Stimulated activated naive B cell treated with anti-CD40 and anti-IgM and Interleukin-4, amounts not matched to agents 10 μg/mL and 1 μg/mL and 100 μg/mL, for 72 hours (primary cell): ENCODE data around the gene MTF1.

Experiments used
- ATAC-seq, 2 donors: fragments of 150-1000 bp; cut with Tn5 transposase; replicated peaks; 2 replicates each; pipeline ENCODE4 v1.10.0; 2021; ENCODE audit warnings: moderate library complexity in 1 of 2
- DNase-seq: peaks from one replicate; pipeline ENCODE4 v3.0.0; 2021
- H3K27ac Mint-ChIP-seq: one replicate; pipeline ENCODE4 v1.8.0; 2022; ENCODE audit warnings: mild to moderate bottlenecking, mixed read lengths
- H3K27me3 Mint-ChIP-seq, 2 donors: one replicate each; pipeline ENCODE4 v1.8.0; 2022; ENCODE audit warnings: mixed read lengths in 2 of 2
- H3K36me3 Mint-ChIP-seq, 2 donors: one replicate each; pipeline ENCODE4 v1.8.0; 2022; ENCODE audit warnings: mixed read lengths in 2 of 2, mild to moderate bottlenecking in 1 of 2
- H3K4me1 Mint-ChIP-seq, 2 donors: one replicate each; pipeline ENCODE4 v1.8.0; 2022; ENCODE audit warnings: mixed read lengths in 2 of 2, mild to moderate bottlenecking in 1 of 2
- H3K4me3 Mint-ChIP-seq, 2 donors: one replicate each; pipeline ENCODE4 v1.8.0; 2022; ENCODE audit warnings: mild to moderate bottlenecking in 2 of 2, mixed read lengths in 2 of 2, moderate library complexity in 1 of 2
- H3K9me3 Mint-ChIP-seq, 2 donors: one replicate each; pipeline ENCODE4 v1.8.0; 2022; ENCODE audit warnings: mixed read lengths in 2 of 2, mild to moderate bottlenecking in 1 of 2

The MTF1 gene

GRCh38 chr1:37808369-37809319, 50.7 kb downstream of the MTF1 start:
- DNase-seq: no peak
- Mint-ChIP-seq H3K27me3 (no peaks in the 10 kb centered on the region), H3K9me3 (no peaks in the 10 kb centered on the region), H3K27ac (peak overlapping the region; percentile 96), H3K4me1 (peaks cover 25 to 67% of the 10 kb centered on the region in 2 donors), H3K36me3 (peaks cover 29 to 47% of the 10 kb centered on the region in 2 donors), H3K4me3 (peak overlapping the region; percentile 92 to 94)
- ATAC-seq: peak; percentile 63 to 64

GRCh38 chr1:37807555-37808368, 51.6 kb downstream of the MTF1 start, which contains the start of the genes C1orf122 and YRDC:
Gene C1orf122, plus strand, starts transcription at chr1:37807790. Its CDS starts 615 bp downstream, at chr1:37808405.
Gene YRDC, minus strand, starts transcription at chr1:37808208. Its CDS starts 28 bp downstream, at chr1:37808180.
- peak within 1 kb of the TSS; percentile 92 to 94 for H3K4me3 Mint-ChIP-seq
- H3K27me3 Mint-ChIP-seq: no peaks in the 10 kb centered on the region
- peaks cover 30 to 53% of the 10 kb centered on the region in 2 donors for H3K36me3 Mint-ChIP-seq
- peak within 1 kb of the TSS; percentile 96 for H3K27ac Mint-ChIP-seq
- peak; percentile 89 for DNase-seq
- no peaks in the 10 kb centered on the region for H3K9me3 Mint-ChIP-seq
- peak; percentile 92 to 94 for ATAC-seq
- H3K4me1 Mint-ChIP-seq: peaks cover 25 to 68% of the 10 kb centered on the region in 2 donors

GRCh38 chr1:37807220-37807554, 52.2 kb downstream of the MTF1 start:
- Mint-ChIP-seq H3K36me3 (peaks cover 35 to 53% of the 10 kb centered on the region in 2 donors), H3K4me1 (peaks cover 25 to 72% of the 10 kb centered on the region in 2 donors), H3K4me3 (peak overlapping the region; percentile 91 to 94), H3K27me3 (no peaks in the 10 kb centered on the region), H3K27ac (peak overlapping the region; percentile 95), H3K9me3 (no peaks in the 10 kb centered on the region)
- no peak for DNase-seq
- ATAC-seq: no peak

- peaks cover 42 to 63% of the 10 kb centered on the region in 2 donors for H3K36me3 Mint-ChIP-seq
- no peak for ATAC-seq
These were observed 57.0 kb downstream of the MTF1 start for GRCh38 chr1:37802439-37802838.

GRCh38 chr1:37797750-37798345, 61.5 kb downstream of the MTF1 start:
- ATAC-seq: no peak
- Mint-ChIP-seq H3K27me3 (peaks cover 0 to 5% of the 10 kb centered on the region in 2 donors), H3K4me3 (no peak overlapping the region), H3K36me3 (peaks cover 30 to 46% of the 10 kb centered on the region in 2 donors), H3K27ac (no peak overlapping the region), H3K9me3 (no peaks in the 10 kb centered on the region), H3K4me1 (peaks cover 30 to 48% of the 10 kb centered on the region in 2 donors)
- DNase-seq: no peak

More at GRCh38 chr1:37802439-37802838, 57.0 kb downstream of the MTF1 start:
- Mint-ChIP-seq H3K27ac (no peak overlapping the region), H3K4me1 (peaks cover 8 to 43% of the 10 kb centered on the region in 2 donors), H3K9me3 (no peaks in the 10 kb centered on the region), H3K4me3 (peak overlapping the region in 1 of 2 donors; percentile 21), H3K27me3 (no peaks in the 10 kb centered on the region)
- DNase-seq: no peak

GRCh38 chr1:37795340-37796125, 63.9 kb downstream of the MTF1 start:
- no peaks in the 10 kb centered on the region for H3K9me3 Mint-ChIP-seq
- peak overlapping the region; percentile 85 for H3K4me3 Mint-ChIP-seq
- H3K4me1 Mint-ChIP-seq: peaks cover 30 to 40% of the 10 kb centered on the region in 2 donors
- H3K36me3 Mint-ChIP-seq: peaks cover 19 to 30% of the 10 kb centered on the region in 2 donors
- no peak for ATAC-seq
- peaks cover 13 to 26% of the 10 kb centered on the region in 2 donors for H3K27me3 Mint-ChIP-seq
- peak; percentile 15 for DNase-seq
- H3K27ac Mint-ChIP-seq: peak overlapping the region; percentile 28

GRCh38 chr1:37794372-37795339, 64.7 kb downstream of the MTF1 start:
- Mint-ChIP-seq H3K4me3 (peak overlapping the region; percentile 85), H3K9me3 (no peaks in the 10 kb centered on the region), H3K27ac (peak overlapping the region; percentile 82), H3K36me3 (peaks cover 15 to 21% of the 10 kb centered on the region in 2 donors), H3K4me1 (peaks cover 29 to 36% of the 10 kb centered on the region in 2 donors), H3K27me3 (peaks cover 16 to 34% of the 10 kb centered on the region in 2 donors)
- ATAC-seq (peak; percentile 23 to 33), DNase-seq (no peak)

- H3K4me1 Mint-ChIP-seq: peaks cover 24 to 36% of the 10 kb centered on the region in 2 donors
- peak within 1 kb of the TSS; percentile 82 for H3K27ac Mint-ChIP-seq
These were observed 65.5 kb downstream of the MTF1 start, which contains the start of gene MANEAL for GRCh38 chr1:37793773-37794371. Gene MANEAL, plus strand, starts transcription at chr1:37793847. Its CDS starts 336 bp downstream, at chr1:37794183.

GRCh38 chr1:37792943-37793686, 66.3 kb downstream of the MTF1 start:
- Mint-ChIP-seq H3K4me1 (peaks cover 24 to 33% of the 10 kb centered on the region in 2 donors), H3K4me3 (peak overlapping the region; percentile 80 to 85), H3K36me3 (peaks cover 5 to 8% of the 10 kb centered on the region in 2 donors), H3K9me3 (no peaks in the 10 kb centered on the region), H3K27ac (no peak overlapping the region), H3K27me3 (peaks cover 16 to 44% of the 10 kb centered on the region in 2 donors)
- DNase-seq: no peak
- ATAC-seq: no peak

More at GRCh38 chr1:37793773-37794371, 65.5 kb downstream of the MTF1 start, which contains the start of gene MANEAL:
- Mint-ChIP-seq H3K4me3 (peak within 1 kb of the TSS; percentile 85), H3K36me3 (peaks cover 10 to 13% of the 10 kb centered on the region in 2 donors), H3K9me3 (no peaks in the 10 kb centered on the region), H3K27me3 (peaks cover 16 to 38% of the 10 kb centered on the region in 2 donors)
- ATAC-seq (peak; percentile 69 to 73), DNase-seq (peak; percentile 62)

- ATAC-seq: no peak
- no peak overlapping the region for H3K27ac Mint-ChIP-seq
- no peak for DNase-seq
- no peaks in the 10 kb centered on the region for H3K9me3 Mint-ChIP-seq
- no peaks in the 10 kb centered on the region for H3K36me3 Mint-ChIP-seq
- H3K4me1 Mint-ChIP-seq: peaks cover 8 to 25% of the 10 kb centered on the region in 2 donors
- peaks cover 33 to 45% of the 10 kb centered on the region in 2 donors for H3K27me3 Mint-ChIP-seq
- H3K4me3 Mint-ChIP-seq: no peak overlapping the region
These were observed 76.9 kb downstream of the MTF1 start for GRCh38 chr1:37782491-37782890.

- Mint-ChIP-seq H3K27ac (no peak overlapping the region), H3K4me1 (peaks cover 18 to 37% of the 10 kb centered on the region in 2 donors), H3K4me3 (no peak overlapping the region), H3K9me3 (peaks cover 0 to under 1% of the 10 kb centered on the region in 2 donors), H3K36me3 (no peaks in the 10 kb centered on the region), H3K27me3 (peaks cover 17 to 27% of the 10 kb centered on the region in 2 donors)
- ATAC-seq: no peak
- no peak for DNase-seq
These were observed 80.7 kb downstream of the MTF1 start for GRCh38 chr1:37778654-37779053.
